GM12874 (cell line): Measurements from ENCODE around the gene MIA.

ENCODE experiments used
- CTCF ChIP-seq: IDR thresholded peaks from 2 replicates; pipeline ENCODE4 v1.5.1; 2011; ENCODE audit warnings: low read depth, mild to moderate bottlenecking, control low read depth, low read length, moderate library complexity; ENCODE audit not compliant: insufficient read depth

MIA gene

GRCh38 chr19:40739871-40740703, 35.2 kb upstream of the MIA start:
- TF ChIP-seq CTCF = no peak

GRCh38 chr19:40740747-40741146, 34.6 kb upstream of the MIA start:
- no peak for TF ChIP-seq CTCF

- no peak for TF ChIP-seq CTCF
Measured at GRCh38 chr19:40741527-40742390, 33.6 kb upstream of the MIA start.

- no peak for TF ChIP-seq CTCF
Measured at GRCh38 chr19:40742477-40742876, 32.8 kb upstream of the MIA start.

GRCh38 chr19:40742886-40743285, 32.4 kb upstream of the MIA start:
- no peak for TF ChIP-seq CTCF

- TF ChIP-seq CTCF = no peak
Measured at GRCh38 chr19:40743926-40744325, 31.4 kb upstream of the MIA start.
